Bronchial epithelial cell (primary cell): ENCODE results near the gene SORCS2. TPM values are rescaled to one million over a fixed set of nuclear protein-coding genes. Genes with fewer than 3 reads are reported as not detected.
A peak's percentile ranks its signal among the peaks of the same experiment; 100 is the strongest.

Experiments used
- DNase-seq: peaks from one replicate; pipeline ENCODE4 v3.0.0-alpha.2; 2010; ENCODE audit warnings: low read depth
- FAIRE-seq: peaks from 2 replicates; lab custom pipeline; 2011; peaks lifted over from hg19 to GRCh38; lab: Jason Lieb, UNC
- H3K27me3 ChIP-seq: 2 replicates; pipeline ENCODE4 v1.5.1; 2011; ENCODE audit warnings: low read length; ENCODE audit not compliant: control insufficient read depth, insufficient read depth
- H3K36me3 ChIP-seq: 2 replicates; pipeline ENCODE4 v1.5.1; 2011; ENCODE audit warnings: low read length; ENCODE audit not compliant: control insufficient read depth, insufficient read depth
- H3K4me3 ChIP-seq: 2 replicates; pipeline ENCODE4 v1.5.1; 2011; ENCODE audit warnings: mild to moderate bottlenecking, low read depth, low read length, control low read depth
- CTCF ChIP-seq: IDR thresholded peaks from 2 replicates; pipeline ENCODE4 v1.5.1; 2011; ENCODE audit warnings: mild to moderate bottlenecking, moderate library complexity, low read length, control low read depth, inconsistent platforms; ENCODE audit not compliant: insufficient read depth, severe bottlenecking
- total RNA-seq: library from RNA; depleted of rRNA; stranded (reverse); fragments of >200 nt; gene quantifications from 2 replicates; pipeline ENCODE4 v1.2.1, GENCODE V29; 2014

Gene SORCS2
- total RNA-seq, 1 donor from 2014 or later: under 0.01 TPM

GRCh38 chr4:7168106-7168505, 24.2 kb upstream of the SORCS2 start:
- no peak for FAIRE-seq
- TF ChIP-seq CTCF: no peak
- Histone ChIP-seq H3K36me3 (no peaks in the 10 kb centered on the region), H3K4me3 (no peak overlapping the region), H3K27me3 (no peaks in the 10 kb centered on the region)
- DNase-seq: no peak

- Histone ChIP-seq H3K27me3 (no peaks in the 10 kb centered on the region), H3K36me3 (no peaks in the 10 kb centered on the region), H3K4me3 (no peak overlapping the region)
- FAIRE-seq (no peak), DNase-seq (no peak)
- no peak for TF ChIP-seq CTCF
Observed at GRCh38 chr4:7169134-7169533, 23.2 kb upstream of the SORCS2 start.

GRCh38 chr4:7170012-7170411, 22.3 kb upstream of the SORCS2 start:
- Histone ChIP-seq H3K4me3 (no peak overlapping the region), H3K27me3 (no peaks in the 10 kb centered on the region), H3K36me3 (no peaks in the 10 kb centered on the region)
- DNase-seq: no peak
- peak; percentile 80 for FAIRE-seq
- no peak for TF ChIP-seq CTCF

GRCh38 chr4:7171191-7171900, 21.0 kb upstream of the SORCS2 start:
- H3K4me3 ChIP-seq: no peak overlapping the region
- FAIRE-seq (no peak), DNase-seq (peak; percentile 29)
- no peaks in the 10 kb centered on the region for H3K27me3 ChIP-seq
- TF ChIP-seq CTCF: no peak
- H3K36me3 ChIP-seq: no peaks in the 10 kb centered on the region

- no peaks in the 10 kb centered on the region for H3K36me3 ChIP-seq
- peak; percentile 32 for FAIRE-seq
- H3K4me3 ChIP-seq: no peak overlapping the region
- no peaks in the 10 kb centered on the region for H3K27me3 ChIP-seq
- DNase-seq: no peak
- no peak for TF ChIP-seq CTCF
Observed at GRCh38 chr4:7172508-7172907, 19.8 kb upstream of the SORCS2 start.

- Histone ChIP-seq H3K27me3 (no peaks in the 10 kb centered on the region), H3K4me3 (no peak overlapping the region), H3K36me3 (no peaks in the 10 kb centered on the region)
- DNase-seq: no peak
- FAIRE-seq: no peak
- no peak for TF ChIP-seq CTCF
Observed at GRCh38 chr4:7172946-7173345, 19.4 kb upstream of the SORCS2 start.
